Superior temporal gyrus (tissue), 1 donor: ENCODE results near the gene PITRM1.
"Not testable (repeated sequence)": the region's sequence is repeated elsewhere in the genome, so short reads cannot be mapped to it uniquely, and the experiment has no call there.

Experiments used
- DNase-seq: peaks from one replicate; pipeline ENCODE4 v3.0.0-alpha.2; 2016; ENCODE audit errors: extremely low spot score

The PITRM1 gene, protein sequence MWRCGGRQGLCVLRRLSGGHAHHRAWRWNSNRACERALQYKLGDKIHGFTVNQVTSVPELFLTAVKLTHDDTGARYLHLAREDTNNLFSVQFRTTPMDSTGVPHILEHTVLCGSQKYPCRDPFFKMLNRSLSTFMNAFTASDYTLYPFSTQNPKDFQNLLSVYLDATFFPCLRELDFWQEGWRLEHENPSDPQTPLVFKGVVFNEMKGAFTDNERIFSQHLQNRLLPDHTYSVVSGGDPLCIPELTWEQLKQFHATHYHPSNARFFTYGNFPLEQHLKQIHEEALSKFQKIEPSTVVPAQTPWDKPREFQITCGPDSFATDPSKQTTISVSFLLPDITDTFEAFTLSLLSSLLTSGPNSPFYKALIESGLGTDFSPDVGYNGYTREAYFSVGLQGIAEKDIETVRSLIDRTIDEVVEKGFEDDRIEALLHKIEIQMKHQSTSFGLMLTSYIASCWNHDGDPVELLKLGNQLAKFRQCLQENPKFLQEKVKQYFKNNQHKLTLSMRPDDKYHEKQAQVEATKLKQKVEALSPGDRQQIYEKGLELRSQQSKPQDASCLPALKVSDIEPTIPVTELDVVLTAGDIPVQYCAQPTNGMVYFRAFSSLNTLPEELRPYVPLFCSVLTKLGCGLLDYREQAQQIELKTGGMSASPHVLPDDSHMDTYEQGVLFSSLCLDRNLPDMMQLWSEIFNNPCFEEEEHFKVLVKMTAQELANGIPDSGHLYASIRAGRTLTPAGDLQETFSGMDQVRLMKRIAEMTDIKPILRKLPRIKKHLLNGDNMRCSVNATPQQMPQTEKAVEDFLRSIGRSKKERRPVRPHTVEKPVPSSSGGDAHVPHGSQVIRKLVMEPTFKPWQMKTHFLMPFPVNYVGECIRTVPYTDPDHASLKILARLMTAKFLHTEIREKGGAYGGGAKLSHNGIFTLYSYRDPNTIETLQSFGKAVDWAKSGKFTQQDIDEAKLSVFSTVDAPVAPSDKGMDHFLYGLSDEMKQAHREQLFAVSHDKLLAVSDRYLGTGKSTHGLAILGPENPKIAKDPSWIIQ

DNA sequence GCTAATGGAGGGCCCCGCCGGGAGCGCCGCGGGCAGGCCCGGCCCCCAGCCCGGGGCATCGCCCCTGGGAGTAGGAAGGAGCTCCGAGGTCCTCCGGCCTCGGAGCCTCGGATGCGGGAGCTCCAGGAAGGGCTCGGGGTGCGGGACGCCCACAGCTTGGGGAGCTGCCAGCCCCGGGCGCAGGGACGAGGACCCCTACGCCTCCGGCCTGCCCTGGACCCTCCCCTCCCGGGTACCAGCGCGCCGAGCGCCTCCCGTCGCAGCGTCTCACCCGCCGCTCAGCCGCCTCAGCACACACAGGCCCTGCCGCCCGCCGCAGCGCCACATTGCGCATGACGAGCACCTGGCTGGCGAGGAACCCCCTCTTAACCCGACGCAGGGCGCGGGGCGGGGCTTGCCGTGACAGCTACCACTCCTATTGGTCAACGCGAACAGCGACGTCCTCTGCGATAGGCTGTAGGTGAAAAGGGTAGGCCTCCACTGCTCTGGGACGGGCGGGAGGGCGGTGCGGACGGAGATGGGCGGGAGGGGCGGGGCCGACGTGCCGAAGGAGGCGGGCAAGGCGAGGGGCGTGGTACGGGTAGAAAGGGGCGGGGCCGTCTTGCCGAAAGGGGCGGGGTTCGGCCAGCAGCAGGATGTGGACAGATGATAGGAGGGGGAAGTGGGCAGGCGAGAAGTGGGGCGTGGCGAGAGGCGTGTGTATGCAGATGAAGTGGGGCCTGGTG is at the start of gene PITRM1:
Gene PITRM1, minus strand, starts transcription at position 337 of the 725 bp plus-strand sequence. Its CDS starts 10 bp downstream, at position 327.
- peak; percentile 99 for DNase-seq

DNA sequence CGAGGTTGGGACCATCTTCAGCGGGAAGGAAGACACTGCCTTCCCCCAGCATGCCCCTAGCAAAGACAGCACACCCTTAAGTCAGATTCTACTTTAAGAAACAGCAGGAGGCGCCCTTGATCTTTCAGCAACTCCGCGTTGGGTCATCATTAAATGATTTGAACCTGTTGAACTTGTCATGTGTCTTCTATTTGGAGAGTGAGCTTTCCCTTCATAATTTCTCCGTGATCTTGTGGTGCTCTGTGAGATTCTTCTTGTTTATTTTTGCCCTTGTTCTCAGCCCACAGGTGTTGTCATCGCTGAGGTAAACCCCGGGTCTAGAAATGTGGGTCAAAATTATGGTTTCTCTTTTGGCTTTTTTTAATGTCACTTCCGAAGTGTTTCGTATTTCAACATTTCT is 49.5 kb upstream of the PITRM1 start:
- no peak for DNase-seq

DNA sequence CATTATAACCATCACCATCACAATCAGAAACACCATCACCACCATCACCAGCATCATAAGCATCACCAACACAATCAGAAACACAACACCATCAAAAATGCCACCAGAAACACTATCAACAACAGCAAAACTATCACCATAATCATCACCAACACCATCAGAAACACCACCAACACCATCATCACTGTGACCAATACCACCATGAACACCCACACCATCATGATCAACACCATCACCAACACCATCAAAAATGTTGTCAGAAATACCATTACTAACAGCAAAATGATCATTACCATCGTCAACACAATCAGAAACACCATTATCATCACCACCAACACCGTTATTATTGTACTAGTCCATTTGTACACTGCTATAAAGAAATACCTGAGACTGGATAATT is 49.0 kb upstream of the PITRM1 start:
- not testable (repeated sequence) for DNase-seq

DNA sequence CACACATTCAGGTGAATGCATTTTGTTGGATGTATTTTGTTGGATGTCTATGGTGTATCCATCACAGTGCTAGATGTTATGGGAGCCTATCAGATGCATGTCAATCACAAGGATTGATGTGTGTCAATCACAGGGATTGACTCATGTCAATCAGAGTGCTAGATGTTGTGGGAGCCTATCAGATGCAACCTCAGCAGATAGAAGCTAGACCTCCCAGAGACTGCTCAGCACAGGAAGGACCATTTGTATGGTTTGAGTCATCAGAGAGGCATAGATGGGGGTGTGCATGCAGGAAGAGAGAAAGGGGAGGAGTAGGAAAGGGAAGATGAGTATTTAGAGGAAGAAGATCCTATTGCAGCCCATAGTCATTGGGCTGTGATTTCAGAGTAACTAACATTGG is 48.3 kb upstream of the PITRM1 start:
- DNase-seq: no peak

DNA sequence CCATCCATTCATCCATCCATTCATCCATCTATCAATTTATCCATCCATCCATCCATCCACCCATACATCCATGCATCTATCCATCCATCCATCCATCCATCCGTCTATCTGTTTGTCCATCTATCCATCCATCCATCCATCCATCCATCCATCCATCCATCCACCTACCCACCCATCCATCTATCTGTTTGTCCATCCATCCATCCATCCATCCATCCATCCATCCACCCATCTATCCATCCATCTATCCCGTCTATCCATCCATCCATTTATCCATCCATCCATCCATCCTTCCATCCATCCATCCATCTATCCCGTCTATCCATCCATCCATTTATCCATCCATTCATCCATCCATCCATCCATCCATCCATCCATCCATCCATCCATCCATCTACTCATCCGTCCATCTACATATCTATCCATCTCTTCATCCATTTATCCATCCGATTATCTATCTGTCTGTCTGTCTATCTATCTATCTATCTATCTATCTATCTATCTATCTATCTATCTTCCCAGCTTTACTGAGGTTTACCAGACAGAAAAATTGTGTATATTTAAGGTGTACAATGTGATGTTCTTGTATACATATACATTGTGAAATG is 46.5 kb upstream of the PITRM1 start:
- not testable (repeated sequence) for DNase-seq

DNA sequence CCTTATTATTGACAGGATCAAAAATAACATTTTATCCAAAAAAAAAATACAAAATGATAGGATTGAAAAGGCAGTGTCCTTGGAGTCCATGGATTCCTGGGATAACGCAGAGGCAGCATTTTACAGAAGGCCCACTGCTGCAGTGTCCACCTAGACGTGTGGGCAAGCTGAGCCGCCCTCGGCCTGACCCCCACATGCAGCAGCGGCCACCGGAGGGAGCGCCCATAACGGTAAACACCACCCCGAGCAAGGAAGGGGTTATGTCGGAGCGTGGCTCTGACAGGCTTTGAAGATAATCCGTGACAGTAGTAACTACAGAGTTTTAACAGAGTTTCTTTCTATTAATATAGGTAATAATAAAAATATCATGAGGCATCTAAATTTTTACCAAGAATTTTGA is 45.3 kb upstream of the PITRM1 start:
- DNase-seq: no peak

DNA sequence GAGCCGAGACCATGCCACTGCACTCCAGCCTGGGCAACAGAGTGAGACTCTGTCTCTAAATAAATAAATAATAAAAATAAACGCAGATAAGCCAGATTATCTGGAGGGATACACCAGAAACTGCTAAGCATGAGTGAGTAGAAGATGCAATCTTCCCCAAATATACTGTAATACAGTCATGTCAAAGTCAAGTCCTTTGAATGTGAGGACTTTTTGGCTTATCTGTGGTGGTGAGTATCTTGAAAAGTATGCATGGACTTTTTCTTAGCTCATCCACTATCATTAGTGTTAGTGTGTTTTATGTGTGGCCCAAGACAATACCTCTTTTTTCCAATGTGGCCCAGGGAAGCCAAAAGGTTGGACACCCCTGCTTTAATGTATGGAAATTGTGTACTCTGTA is 44.7 kb upstream of the PITRM1 start:
- DNase-seq: no peak

DNA sequence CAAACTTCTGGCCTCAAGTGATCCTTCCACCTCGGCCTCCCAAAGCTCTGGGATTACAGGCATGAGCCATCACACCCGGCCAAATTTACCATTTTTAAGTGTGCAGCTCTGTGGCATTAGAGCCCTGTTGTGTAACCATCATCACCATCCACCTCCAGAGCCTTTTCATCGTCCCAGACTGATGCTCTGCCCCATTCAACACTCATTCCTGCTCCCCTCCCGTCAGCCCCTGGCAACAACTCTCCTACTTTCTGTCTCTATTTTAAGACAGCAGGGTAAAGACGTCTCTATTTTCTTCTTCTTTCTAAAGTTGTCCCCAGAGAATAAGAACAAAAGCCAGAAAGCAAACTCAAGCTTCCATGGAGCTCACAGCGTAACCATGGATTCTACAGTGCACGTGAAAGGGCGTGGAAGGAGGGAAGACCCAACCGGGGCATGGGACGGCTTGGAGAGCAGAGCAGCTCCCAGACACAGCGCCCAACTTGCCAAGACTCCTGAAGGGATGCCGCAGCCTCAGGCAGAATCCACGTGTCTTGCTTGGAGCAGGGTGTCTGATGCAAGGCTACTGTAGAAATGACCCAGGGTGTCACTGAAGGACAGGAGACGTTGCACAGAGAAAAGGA is 42.7 kb upstream of the PITRM1 start:
- DNase-seq: no peak

DNA sequence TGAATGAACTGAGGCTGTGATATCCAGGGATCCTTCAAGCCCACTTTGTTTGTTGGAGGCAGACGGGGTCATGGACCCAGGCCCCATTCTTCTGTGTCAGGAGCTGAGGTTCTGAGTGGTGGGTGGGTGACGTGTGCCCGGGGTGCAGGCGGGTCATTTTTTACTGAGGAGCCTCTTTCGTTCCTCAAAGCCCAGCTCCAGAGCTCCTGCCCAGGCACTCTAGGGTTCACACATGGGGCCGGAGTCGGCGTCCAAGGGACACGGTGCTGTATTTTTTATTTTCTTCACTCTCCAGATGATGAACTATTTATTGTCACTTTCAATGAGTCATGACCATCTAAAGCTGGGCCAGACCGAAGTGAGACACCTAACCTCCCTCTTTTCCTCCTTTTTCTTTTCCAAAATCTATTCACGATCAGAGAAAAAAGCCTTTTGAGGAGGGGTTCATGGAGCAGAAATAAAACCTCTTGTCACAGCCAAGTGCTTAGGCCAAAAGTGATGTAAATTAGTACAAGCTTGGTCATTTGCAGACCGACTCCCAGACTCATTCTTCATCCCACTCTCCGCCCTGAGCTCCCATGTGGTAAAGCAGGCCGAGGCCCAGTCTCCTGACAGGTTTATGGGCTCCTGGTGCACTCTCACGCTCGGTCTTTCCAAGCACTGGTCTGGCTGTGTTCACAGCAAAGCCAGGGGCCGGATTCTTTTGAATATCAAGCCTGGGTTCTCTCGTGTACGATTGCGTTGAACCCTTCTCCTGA is 41.4 kb upstream of the PITRM1 start:
- DNase-seq: no peak

DNA sequence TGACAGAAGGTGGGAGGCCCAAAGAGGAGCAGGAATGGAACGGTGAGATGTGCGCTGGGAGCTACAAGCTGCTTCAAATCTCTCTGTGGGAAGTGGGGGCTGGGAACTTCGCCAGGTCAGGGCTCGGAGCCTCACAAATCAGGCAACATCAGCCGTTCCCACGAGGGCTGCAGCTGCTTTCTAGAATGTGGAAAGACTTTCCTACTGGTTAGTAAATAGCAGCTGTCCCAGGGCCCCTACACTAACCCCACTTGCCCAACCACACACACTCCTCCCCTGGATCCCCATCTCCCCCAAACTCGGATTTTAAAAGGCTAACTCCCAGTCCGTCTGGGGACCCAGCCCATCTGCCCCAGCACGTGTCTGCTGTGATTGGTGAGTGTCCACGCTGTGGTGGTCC is 40.6 kb upstream of the PITRM1 start:
- no peak for DNase-seq

DNA sequence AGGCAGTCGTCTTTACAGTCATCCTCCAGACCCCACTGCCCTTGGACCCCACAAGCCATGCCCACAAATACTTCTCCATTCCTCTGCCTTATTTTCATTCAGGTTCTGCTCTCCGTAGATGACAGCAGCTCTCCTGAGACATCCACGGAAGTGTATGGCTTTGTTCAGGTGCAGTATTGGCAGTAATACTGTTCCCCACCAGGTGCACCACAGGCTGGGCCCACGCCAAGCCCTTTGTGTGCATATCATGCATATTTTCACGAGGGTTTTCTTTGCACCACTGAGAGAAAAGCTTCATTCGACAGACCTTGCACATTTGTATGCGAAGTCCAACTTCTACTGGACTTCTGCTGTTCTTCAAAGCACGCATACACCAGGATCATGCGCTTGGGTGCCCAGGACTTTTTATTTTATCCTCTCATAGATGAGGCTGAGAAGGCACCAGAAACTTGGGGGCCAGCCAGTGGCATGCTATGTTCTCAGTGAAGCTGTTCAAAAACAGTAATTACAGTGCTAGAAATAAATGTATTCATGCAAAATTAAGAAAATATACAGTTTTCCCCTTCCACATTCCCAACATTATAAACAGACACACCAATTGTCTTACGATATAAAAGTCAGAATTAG is 37.8 kb upstream of the PITRM1 start:
- no peak for DNase-seq

DNA sequence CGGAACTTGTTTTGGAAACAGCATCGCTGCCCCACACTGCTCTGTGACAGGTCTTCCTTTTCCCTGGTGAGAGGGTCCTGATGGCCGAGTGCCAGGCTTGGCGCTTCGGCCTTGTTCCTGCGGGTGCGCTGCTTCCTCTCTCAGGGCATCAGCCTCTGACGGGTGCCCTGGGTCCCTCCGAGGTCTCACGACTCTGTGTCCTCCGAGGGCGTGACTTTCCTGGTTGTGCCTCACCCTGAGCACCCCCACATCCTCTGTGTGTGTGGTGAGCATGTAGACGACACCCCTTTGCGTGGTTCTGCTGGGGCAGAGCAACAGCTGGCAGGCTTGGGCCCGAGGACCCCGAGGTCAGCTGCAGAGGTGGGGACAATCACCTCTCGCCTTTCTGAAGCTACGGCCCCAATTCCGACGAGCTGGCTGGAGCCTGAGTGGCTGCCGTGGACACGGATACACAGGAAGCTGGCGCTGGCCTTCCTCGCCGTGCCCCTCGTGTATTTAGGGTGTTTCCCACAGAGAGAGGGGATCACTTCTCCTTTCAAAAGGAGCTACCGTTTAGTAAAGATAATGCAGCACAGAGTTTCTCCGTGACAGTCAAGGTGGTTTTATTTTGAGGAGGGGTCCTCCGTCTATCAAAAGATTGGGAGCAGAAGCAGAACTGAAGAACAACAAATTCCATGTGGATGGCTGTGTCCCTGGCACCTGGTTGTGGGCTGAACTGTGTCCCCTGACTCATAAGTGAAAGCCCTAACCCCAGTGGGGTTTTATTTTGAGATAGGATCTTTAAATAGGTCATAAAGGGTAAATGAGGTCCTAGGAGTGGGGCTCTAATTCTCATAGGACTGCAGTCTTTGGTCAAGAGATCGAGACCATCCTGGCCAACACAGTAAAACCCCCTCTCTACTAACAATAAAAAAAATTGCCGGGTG is 36.2 kb upstream of the PITRM1 start:
- no peak for DNase-seq

DNA sequence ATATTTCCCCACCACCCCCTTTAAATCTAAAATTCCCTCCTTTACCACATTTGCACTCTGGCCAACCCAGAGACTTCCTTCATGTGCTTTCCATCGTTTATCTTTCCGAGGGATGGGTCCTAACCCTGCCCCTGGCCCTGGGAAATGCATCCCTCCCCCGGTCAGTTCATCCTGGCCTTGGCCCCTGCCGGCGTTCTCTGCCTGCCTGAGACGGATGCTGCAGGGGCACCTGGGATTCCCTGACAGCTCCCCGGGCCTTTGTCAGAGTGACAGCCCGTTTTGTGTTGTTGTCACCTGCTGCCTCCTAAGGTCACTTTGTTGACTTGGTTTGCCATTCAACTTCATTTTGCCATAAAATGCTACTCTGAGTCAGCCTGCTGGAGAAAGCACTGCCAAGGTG is 34.8 kb upstream of the PITRM1 start:
- DNase-seq: no peak

DNA sequence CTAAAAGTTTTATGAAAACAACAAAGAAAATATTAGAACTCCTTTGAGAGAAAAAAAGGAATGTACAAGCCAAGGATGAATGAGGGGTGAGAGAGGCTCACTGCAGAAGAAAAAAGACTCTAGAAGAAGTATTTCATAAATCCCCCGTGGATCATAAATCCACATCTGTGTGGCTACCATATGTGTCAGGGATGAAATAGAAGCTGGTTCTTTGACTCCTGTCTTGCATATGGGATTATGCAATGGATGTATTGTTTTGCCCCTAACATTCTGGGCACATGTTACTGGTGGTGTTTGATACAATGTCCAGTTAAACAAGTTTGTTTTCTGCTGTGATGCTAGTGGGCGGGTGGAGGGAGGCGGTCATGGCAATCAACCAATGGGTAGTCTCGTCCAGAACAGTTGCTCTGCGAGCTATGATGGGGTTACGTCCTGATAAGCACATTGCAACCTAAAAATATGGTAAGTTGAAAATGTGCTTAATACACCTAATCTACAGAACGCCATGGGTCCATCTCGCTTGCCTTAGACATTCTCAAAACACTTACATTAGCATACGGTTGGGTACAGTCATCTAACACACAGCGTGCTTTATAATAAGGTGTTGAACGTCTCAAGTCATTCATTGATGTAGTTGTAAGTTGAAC is 34.1 kb upstream of the PITRM1 start:
- no peak for DNase-seq

DNA sequence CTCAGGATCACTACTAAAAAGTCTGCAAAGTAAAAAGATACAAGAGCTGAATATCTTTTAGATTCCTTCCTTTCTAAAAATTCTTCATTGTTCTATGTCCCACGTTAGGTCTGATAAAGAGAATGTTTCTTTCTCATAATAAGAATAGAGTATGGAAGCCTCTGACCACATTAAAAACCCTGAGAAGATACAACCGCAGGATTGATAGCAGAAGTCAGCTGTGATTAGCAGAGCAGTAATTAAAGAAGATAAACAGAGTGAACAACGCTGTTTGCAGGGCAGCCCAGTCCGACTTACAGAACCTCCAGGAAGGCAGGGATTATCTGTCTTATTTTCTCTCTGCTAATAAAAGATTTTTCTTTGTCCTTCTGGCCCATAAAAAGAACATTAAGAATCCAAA is 31.4 kb upstream of the PITRM1 start:
- no peak for DNase-seq

DNA sequence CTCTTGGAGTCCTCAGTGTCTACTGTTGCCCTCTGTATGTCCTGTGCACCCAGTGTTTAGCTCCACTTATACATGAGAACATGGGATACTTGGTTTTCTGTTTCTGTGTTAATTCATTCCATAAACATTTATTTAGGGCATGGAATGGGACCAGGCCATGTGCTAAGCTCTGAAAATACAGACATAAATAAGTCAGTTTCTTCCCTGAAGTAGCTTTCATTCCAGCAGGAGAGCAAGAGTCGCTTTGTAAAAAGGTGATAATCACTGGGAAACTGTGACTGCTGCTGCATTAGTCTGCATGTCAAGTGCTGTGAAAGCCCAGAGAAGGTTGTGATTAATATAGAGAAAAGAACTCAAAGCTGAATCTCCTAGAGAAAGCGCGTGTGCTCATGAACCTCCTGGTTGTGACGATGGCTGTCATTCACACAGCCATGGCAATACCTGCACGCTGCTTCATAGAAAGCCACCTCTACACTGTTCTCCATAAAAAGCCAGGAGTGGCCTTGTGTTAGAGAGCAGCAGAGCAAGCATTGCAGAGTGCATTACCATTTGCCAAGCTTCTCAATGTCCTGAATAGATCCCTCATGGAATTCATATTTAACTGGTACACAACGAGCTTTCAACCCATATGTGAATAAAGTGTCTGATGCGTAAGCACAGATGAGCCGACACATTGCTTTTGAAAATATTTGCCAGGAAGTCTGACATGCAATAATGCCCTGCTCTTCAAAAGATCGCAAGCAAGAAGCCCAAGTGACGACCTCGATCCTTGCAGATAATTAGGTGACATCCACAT is 30.6 kb upstream of the PITRM1 start:
- no peak for DNase-seq

DNA sequence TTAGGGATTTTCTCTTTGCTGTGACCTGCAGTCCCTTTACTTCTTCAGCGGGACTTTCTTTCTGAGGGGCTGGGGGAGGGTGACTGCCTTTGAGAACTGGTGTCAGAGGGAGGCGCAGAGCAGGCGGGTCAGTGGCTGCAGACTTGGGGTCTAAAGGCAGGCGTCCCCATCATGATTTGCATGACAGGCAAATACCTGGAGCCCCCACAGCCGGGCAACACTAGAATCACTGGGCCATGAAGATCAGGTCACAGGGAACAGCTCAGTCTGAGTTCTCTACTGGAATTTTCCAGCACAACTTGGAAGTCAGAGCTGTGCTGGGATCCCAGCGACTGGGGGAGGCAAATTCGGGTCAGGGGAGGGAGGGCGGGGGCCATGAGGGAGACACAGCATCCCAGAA is 29.2 kb upstream of the PITRM1 start:
- no peak for DNase-seq
